Neural cell (in vitro differentiated cells): ENCODE data around the gene UBXN1. TPM values are rescaled to one million over a fixed set of nuclear protein-coding genes. Genes with fewer than 3 reads are reported as not detected.

ENCODE experiments used
- H2AFZ ChIP-seq: fragments of 200-600, 300-800 bp; sonication (generic), shearing (Covaris generic); 2 replicates; pipeline ENCODE4 v1.6.0; 2014; ENCODE audit warnings: low read depth, mild to moderate bottlenecking, antibody characterized with exemption, low read length, moderate library complexity
- H3F3A ChIP-seq: fragments of 200-600 bp; shearing (Covaris generic); 2 replicates; pipeline ENCODE4 v1.6.1; 2016; ENCODE audit warnings: mild to moderate bottlenecking, moderate library complexity, mixed read lengths, antibody characterized with exemption, low read length; ENCODE audit not compliant: insufficient read depth, poor library complexity, severe bottlenecking
- H3K27ac ChIP-seq: fragments of 200-600, 300-800 bp; sonication (generic), shearing (Covaris generic); 2 replicates; pipeline ENCODE4 v1.5.1; 2014; ENCODE audit warnings: mild to moderate bottlenecking, low read length, moderate library complexity
- H3K27me3 ChIP-seq: fragments of 300-800, 200-600 bp; sonication (generic), shearing (Covaris generic); 2 replicates; pipeline ENCODE4 v1.6.0; 2014; ENCODE audit warnings: mild to moderate bottlenecking, low read depth, low read length, moderate library complexity; ENCODE audit not compliant: insufficient read depth
- H3K36me3 ChIP-seq: fragments of 300-800, 200-600 bp; sonication (generic), shearing (Covaris generic); 2 replicates; pipeline ENCODE4 v1.5.1; 2014; ENCODE audit warnings: mild to moderate bottlenecking, antibody characterized with exemption, low read length, moderate library complexity; ENCODE audit not compliant: insufficient read depth
- H3K4me2 ChIP-seq: fragments of 300-800, 200-600 bp; sonication (generic), shearing (Covaris generic); 2 replicates; pipeline ENCODE4 v1.6.0; 2014; ENCODE audit warnings: mild to moderate bottlenecking, low read length
- H3K4me3 ChIP-seq: fragments of 300-800, 200-600 bp; sonication (generic), shearing (Covaris generic); 2 replicates; pipeline ENCODE4 v1.5.1; 2014; ENCODE audit warnings: mild to moderate bottlenecking, low read length, moderate library complexity
- H3K79me2 ChIP-seq: fragments of 200-600 bp; shearing (Covaris generic); replicated peaks from 2 replicates; pipeline ENCODE4 v1.6.0; 2014; ENCODE audit warnings: mild to moderate bottlenecking, low read length, moderate library complexity; ENCODE audit not compliant: insufficient read depth
- H3K9ac ChIP-seq: fragments of 300-800, 200-600 bp; sonication (generic), shearing (Covaris generic); 2 replicates; pipeline ENCODE4 v1.6.1; 2016; ENCODE audit warnings: mild to moderate bottlenecking, low read length, mixed read lengths
- H3K9me2 ChIP-seq: fragments of 200-600 bp; shearing (Covaris generic); 2 replicates; pipeline ENCODE4 v1.6.1; 2016; ENCODE audit warnings: mild to moderate bottlenecking, low read length, mixed read lengths; ENCODE audit not compliant: insufficient read depth
- H3K9me3 ChIP-seq: fragments of 200-600, 300-800 bp; sonication (generic), shearing (Covaris generic); 2 replicates; pipeline ENCODE4 v1.6.1; 2016; ENCODE audit warnings: mild to moderate bottlenecking, mixed run types, low read length, moderate library complexity, mixed read lengths
- H4K20me1 ChIP-seq: fragments of 200-600 bp; shearing (Covaris generic); 2 replicates; pipeline ENCODE4 v1.6.1; 2016; ENCODE audit warnings: mild to moderate bottlenecking, mixed run types; ENCODE audit not compliant: insufficient read depth
- CTCF ChIP-seq: fragments of 450-650 bp; IDR thresholded peaks from 2 replicates; pipeline ENCODE4 v1.5.1; 2014; ENCODE audit warnings: antibody characterized with exemption, mild to moderate bottlenecking, moderate library complexity; ENCODE audit not compliant: poor library complexity, severe bottlenecking
- EP300 ChIP-seq: fragments of 450-650 bp; conservative IDR thresholded peaks from 2 replicates; pipeline ENCODE4 v1.6.1; 2014; ENCODE audit warnings: antibody characterized with exemption, mild to moderate bottlenecking, moderate library complexity; ENCODE audit not compliant: poor library complexity, severe bottlenecking
- EZH2 ChIP-seq: fragments of 200-600, 300-800 bp; shearing (Covaris generic), sonication (generic); IDR thresholded peaks from 2 replicates; pipeline ENCODE4 v1.6.1; 2014; ENCODE audit warnings: antibody characterized with exemption, low read length, borderline replicate concordance, mild to moderate bottlenecking; ENCODE audit not compliant: insufficient read depth, poor library complexity, severe bottlenecking
- MXI1 ChIP-seq: fragments of 450-650 bp; conservative IDR thresholded peaks from 2 replicates; pipeline ENCODE4 v1.6.1; 2014; ENCODE audit warnings: antibody characterized with exemption, mild to moderate bottlenecking; ENCODE audit not compliant: poor library complexity, severe bottlenecking
- POLR2AphosphoS5 ChIP-seq: IDR thresholded peaks from 2 replicates; pipeline ENCODE4 v1.6.1; 2012
- RAD21 ChIP-seq: fragments of 450-650 bp; conservative IDR thresholded peaks from 2 replicates; pipeline ENCODE4 v1.6.1; 2014; ENCODE audit warnings: antibody characterized with exemption, mild to moderate bottlenecking, moderate library complexity
- SMC3 ChIP-seq: fragments of 450-650 bp; conservative IDR thresholded peaks from 2 replicates; pipeline ENCODE4 v1.6.1; 2014; ENCODE audit warnings: antibody characterized with exemption, mild to moderate bottlenecking, moderate library complexity; ENCODE audit not compliant: poor library complexity
- TAF1 ChIP-seq: IDR thresholded peaks from 2 replicates; pipeline ENCODE4 v1.6.1; 2012; ENCODE audit warnings: low read depth
- polyA plus RNA-seq: library from polyadenylated mRNA; depleted of rRNA; stranded (reverse); fragments of >200 nt; gene quantifications from 2 replicates; pipeline ENCODE4 v1.2.3, GENCODE V29; 2014
- TF ChIP-seq, protein P1 (sequence below): IDR thresholded peaks from 2 replicates; pipeline ENCODE4 v1.6.1; 2012; ENCODE audit warnings: borderline replicate concordance

The UBXN1 gene
- polyA plus RNA-seq, 1 donor from 2014 or later = 209 TPM

DNA sequence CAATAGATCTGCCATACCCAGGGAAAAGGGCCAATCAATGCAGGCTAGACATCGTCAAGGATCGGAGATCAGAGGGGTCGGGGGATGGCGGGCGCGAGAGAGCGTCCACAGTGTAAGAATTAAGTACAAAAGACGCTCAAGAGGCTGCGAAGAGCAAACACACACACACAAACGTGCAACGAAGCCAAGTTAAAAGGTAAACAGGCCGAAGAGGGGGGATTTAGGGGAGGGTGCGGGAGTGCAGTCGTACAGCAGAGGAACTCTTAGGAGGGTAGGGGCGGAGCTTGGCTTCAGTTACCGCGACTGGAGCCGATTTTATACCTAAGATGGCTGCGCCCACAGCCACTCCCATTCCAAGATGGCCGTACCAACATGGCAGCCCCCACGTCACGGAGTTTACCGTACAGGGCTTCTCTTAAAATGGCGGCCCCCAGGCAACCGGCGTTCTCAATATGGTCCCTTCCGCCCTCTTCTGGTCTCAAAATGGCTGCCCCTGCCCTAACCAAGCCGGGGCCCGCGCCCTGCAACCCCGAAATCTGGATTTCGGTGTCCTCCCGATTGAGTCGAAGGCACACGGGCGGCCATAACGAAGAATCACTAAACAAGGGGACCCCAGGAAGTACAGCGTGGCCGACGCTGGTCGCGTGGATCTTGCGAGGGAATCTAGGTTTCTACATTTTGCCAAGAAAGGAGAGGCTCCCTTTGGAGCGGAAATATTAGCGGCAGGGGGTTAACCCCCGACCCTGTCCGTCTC, 30.6 kb upstream of the UBXN1 start:
- Histone ChIP-seq H3K4me2 (peak overlapping the region; percentile 98), H3K9ac (peak overlapping the region; percentile 99), H3K27ac (peak overlapping the region; percentile 96), H3K4me3 (peak overlapping the region; percentile 75), H2AFZ (peak overlapping the region; percentile 71), H3K79me2 (peaks cover 40% of the 10 kb centered on the region), H3K27me3 (no peaks in the 10 kb centered on the region), H3K9me3 (no peaks in the 10 kb centered on the region), H3K36me3 (peaks cover 11% of the 10 kb centered on the region), H4K20me1 (no peaks in the 10 kb centered on the region), H3F3A (peaks cover 6% of the 10 kb centered on the region), H3K9me2 (no peaks in the 10 kb centered on the region)
- TF ChIP-seq CTCF (peak; percentile 53), EP300 (no peak), TAF1 (no peak), SMC3 (peak; percentile 46), MXI1 (peak; percentile 74), POLR2AphosphoS5 (peak; percentile 95), EZH2 (no peak), RAD21 (peak; percentile 31)
- TF ChIP-seq, protein P1, sequence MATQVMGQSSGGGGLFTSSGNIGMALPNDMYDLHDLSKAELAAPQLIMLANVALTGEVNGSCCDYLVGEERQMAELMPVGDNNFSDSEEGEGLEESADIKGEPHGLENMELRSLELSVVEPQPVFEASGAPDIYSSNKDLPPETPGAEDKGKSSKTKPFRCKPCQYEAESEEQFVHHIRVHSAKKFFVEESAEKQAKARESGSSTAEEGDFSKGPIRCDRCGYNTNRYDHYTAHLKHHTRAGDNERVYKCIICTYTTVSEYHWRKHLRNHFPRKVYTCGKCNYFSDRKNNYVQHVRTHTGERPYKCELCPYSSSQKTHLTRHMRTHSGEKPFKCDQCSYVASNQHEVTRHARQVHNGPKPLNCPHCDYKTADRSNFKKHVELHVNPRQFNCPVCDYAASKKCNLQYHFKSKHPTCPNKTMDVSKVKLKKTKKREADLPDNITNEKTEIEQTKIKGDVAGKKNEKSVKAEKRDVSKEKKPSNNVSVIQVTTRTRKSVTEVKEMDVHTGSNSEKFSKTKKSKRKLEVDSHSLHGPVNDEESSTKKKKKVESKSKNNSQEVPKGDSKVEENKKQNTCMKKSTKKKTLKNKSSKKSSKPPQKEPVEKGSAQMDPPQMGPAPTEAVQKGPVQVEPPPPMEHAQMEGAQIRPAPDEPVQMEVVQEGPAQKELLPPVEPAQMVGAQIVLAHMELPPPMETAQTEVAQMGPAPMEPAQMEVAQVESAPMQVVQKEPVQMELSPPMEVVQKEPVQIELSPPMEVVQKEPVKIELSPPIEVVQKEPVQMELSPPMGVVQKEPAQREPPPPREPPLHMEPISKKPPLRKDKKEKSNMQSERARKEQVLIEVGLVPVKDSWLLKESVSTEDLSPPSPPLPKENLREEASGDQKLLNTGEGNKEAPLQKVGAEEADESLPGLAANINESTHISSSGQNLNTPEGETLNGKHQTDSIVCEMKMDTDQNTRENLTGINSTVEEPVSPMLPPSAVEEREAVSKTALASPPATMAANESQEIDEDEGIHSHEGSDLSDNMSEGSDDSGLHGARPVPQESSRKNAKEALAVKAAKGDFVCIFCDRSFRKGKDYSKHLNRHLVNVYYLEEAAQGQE = peak; percentile 17

DNA sequence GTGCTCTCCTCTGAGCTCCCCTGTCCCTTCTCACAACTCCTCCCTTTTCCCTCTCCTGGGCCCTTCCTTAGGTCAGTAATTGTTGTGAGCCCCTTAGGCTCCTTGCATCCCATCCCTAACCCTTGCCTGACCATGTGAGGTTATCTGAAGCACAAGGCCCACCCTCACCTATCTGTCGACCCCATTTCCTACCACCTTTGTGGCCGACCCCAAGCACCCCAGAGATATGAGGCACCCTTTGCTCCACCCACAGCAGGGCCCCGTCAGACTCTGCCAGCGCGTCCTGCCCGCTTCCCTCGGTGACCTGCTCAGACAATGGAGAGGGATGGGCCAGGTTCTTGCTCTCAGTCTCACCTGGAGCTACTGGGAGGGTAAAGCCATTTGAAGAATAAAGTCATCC, 29.9 kb upstream of the UBXN1 start:
- Histone ChIP-seq H3K79me2 (peaks cover 41% of the 10 kb centered on the region), H3K27me3 (no peaks in the 10 kb centered on the region), H4K20me1 (no peaks in the 10 kb centered on the region), H3K4me2 (peak overlapping the region; percentile 98), H3K9ac (peak overlapping the region; percentile 99), H3K4me3 (peak overlapping the region; percentile 75), H3K9me2 (no peaks in the 10 kb centered on the region), H3K36me3 (peaks cover 11% of the 10 kb centered on the region), H2AFZ (no peak overlapping the region), H3F3A (peaks cover 6% of the 10 kb centered on the region), H3K9me3 (no peaks in the 10 kb centered on the region), H3K27ac (peak overlapping the region; percentile 96)
- no peak for TF ChIP-seq POLR2AphosphoS5
- no peak for TF ChIP-seq EZH2
- no peak for TF ChIP-seq MXI1
